BLaER1 (cell line): ENCODE data around the gene ATP2B2.

Experiments used
- H3K27ac ChIP-seq: shearing (Covaris generic); formaldehyde crosslinking; 2 replicates; pipeline ENCODE4 v1.8.1; 2022
- H3K27me3 ChIP-seq: shearing (Covaris generic); formaldehyde crosslinking; 2 replicates; pipeline ENCODE4 v1.8.1; 2022
- H3K36me3 ChIP-seq: shearing (Covaris generic); formaldehyde crosslinking; 2 replicates; pipeline ENCODE4 v1.8.1; 2022
- H3K4me1 ChIP-seq: shearing (Covaris generic); formaldehyde crosslinking; 2 replicates; pipeline ENCODE4 v1.8.1; 2022
- H3K4me2 ChIP-seq: shearing (Covaris generic); formaldehyde crosslinking; 2 replicates; pipeline ENCODE4 v1.8.1; 2022
- H3K4me3 ChIP-seq: shearing (Covaris generic); formaldehyde crosslinking; 2 replicates; pipeline ENCODE4 v1.8.1; 2022
- H3K9ac ChIP-seq: shearing (Covaris generic); formaldehyde crosslinking; 2 replicates; pipeline ENCODE4 v1.8.1; 2022
- H3K9me3 ChIP-seq: shearing (Covaris generic); formaldehyde crosslinking; 2 replicates; pipeline ENCODE4 v1.8.1; 2022
- H4K20me1 ChIP-seq: shearing (Covaris generic); formaldehyde crosslinking; 2 replicates; pipeline ENCODE4 v1.8.1; 2022
- Cebpa-rat ChIP-seq: shearing (Covaris generic); IDR thresholded peaks from 2 replicates; pipeline ENCODE4 v1.8.1; 2022

The ATP2B2 gene

DNA sequence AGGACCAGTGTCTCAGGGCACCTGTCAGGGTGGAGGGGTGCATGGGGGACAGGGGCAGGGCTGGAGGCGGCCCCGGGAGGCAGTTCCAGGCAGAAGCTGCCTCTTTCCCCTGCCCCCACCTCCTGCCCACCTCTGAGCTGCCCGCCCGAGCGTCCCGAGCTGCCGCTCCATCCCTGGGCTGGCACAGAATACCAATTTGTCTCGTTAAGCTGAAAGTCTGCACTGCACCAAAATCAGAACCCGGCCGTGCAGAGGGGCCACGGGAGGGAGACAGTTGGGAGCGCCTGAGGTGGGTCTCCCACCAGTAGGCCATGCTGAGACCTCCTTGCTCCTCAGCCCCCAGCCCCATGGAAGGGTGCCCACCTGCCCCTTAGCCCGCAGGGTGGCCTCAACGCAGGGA, 1.3 kb upstream of the ATP2B2 start:
- H4K20me1 ChIP-seq: no peaks in the 10 kb centered on the region
- H3K27ac ChIP-seq: no peak overlapping the region
- no peak for TF ChIP-seq Cebpa-rat
- no peaks in the 10 kb centered on the region for H3K9me3 ChIP-seq
- H3K9ac ChIP-seq: no peak overlapping the region
- no peak overlapping the region for H3K4me3 ChIP-seq
- H3K36me3 ChIP-seq: no peaks in the 10 kb centered on the region
- H3K27me3 ChIP-seq: no peaks in the 10 kb centered on the region
- peak overlapping the region; percentile 74 for H3K4me2 ChIP-seq
- peaks cover 53% of the 10 kb centered on the region for H3K4me1 ChIP-seq

DNA sequence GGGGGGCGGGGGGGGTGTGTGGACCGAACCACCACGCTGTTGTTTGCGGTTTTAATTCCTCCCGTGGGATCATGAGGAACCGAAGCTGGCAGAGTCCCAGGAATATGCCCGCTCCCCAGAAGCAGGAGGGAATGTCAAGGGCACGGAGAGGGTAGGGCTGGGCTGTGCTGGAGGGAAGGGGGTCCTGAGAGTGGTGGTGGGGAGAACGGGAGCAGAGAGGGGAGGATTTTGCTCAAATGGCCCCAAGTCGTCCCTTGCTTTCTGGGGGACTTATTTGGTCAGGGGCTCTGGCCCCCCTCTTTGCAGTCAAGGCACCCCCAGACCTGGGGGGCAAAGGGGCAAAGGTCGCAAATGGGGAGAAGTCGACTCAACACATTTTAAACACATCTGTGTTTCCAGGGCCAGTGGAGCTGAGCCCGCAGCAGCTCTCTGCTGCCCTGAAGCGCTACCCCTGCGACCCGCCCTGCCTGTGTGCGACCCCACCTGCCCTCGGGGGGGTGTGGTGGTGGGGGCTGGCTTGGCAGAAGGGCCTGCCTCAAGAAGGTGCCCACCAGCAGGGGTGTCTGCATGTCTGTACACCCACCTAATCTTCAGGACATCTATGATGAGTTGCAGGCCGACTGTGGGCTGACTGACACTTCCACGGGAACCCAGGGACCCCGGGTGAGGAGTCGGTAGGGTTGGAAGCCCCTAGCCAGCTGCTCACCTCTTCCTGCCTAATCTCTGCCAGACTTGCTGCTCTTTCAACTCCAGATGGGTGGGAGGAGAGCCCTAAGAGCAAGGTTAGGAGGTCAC, 602 bp upstream of the ATP2B2 start:
- Histone ChIP-seq H3K4me3 (peak overlapping the region; percentile 38; the same call in 1 of the 2 replicates), H3K9ac (no peak overlapping the region), H3K36me3 (no peaks in the 10 kb centered on the region), H4K20me1 (no peaks in the 10 kb centered on the region), H3K27ac (no peak overlapping the region; the same call in 1 of the 2 replicates), H3K4me1 (peaks cover 58% of the 10 kb centered on the region), H3K9me3 (no peaks in the 10 kb centered on the region), H3K4me2 (peak overlapping the region; percentile 74), H3K27me3 (no peaks in the 10 kb centered on the region)
- no peak for TF ChIP-seq Cebpa-rat

DNA sequence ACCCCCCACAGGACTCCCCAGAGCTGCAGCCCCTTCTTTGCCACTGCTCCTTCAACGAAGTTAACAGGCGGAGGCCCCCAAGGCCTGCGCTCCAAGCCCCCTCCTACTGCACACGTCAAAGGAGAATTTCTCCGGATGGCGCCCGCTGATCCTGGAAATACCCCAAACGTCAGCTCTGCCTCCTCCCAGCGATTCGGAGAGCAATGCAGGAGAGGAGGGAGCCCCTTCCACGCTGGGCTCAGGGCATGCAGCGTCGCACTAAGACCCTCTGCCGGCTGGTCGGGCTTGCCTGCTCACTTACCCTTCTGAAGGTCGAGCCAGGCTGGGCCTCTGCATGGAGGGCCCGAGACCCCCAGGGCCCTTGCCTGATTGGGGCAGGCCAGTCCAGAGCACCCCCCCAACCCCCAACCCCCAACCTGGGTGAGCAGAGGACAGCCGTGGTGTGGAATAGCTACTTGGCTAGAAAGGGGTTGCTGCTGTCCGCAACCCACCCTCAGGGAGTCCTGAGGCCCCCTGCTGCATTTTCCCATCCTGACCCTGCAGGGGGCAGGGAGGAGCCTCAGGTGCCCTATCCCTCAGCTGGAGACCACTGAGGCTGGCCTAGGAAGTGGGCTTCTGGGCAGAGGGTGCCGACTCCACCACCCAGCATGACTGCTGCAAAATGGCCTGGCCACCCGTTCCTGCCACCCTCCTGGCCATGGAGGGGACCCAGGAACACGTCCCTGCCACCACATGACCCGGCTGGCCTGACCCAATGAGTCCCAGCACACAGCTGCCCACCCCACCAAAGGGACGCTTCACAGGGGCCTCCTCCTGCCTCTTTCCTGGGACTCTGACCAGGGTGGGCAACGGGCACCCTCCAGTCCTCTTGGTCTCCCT, 976 bp downstream of the ATP2B2 start:
- no peak for TF ChIP-seq Cebpa-rat
- peak overlapping the region; percentile 82 for H3K9ac ChIP-seq
- 0 out of 2 replicates have a peak, but pooled peaks cover 4% of the 10 kb centered on the region for H4K20me1 ChIP-seq
- H3K4me1 ChIP-seq: peaks cover 69% of the 10 kb centered on the region
- H3K4me3 ChIP-seq: peak overlapping the region; percentile 74
- peak overlapping the region; percentile 83 for H3K27ac ChIP-seq
- no peaks in the 10 kb centered on the region for H3K9me3 ChIP-seq
- no peaks in the 10 kb centered on the region for H3K36me3 ChIP-seq
- peak overlapping the region; percentile 100 for H3K4me2 ChIP-seq
- H3K27me3 ChIP-seq: no peaks in the 10 kb centered on the region

DNA sequence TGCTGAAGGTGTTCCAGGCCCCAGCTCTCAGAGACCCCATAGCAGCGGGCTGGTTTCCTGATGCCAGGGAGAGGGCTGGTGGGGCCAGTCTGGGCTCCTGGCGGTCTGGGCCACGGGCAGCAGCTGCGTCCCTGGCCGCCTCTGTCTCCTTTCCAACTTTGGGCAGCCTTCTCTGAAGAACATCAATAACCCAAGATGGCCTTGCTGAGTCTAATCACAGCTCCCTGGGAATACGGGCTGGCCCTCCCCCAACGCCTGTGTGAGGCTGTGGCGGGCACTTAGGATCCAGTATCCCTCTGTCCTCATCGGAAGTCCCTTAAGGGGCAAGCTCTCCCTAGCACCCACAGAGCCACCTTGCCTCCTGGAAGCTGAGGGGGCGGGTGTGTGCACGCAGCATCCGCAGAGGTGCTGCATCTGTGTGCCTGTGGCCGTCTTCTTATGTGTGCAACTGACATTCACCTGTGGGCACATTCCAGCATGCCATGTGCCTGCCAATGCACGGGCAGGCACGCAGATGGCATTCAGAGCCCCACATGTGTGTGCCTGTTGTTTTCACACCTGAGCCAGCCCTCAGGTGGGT, 2.1 kb downstream of the ATP2B2 start:
- Histone ChIP-seq H4K20me1 (0 out of 2 replicates have a peak, but pooled peaks cover 4% of the 10 kb centered on the region), H3K9me3 (no peaks in the 10 kb centered on the region), H3K27me3 (no peaks in the 10 kb centered on the region), H3K9ac (no peak overlapping the region), H3K4me2 (peak overlapping the region; percentile 100), H3K4me1 (peaks cover 80% of the 10 kb centered on the region), H3K4me3 (no peak overlapping the region), H3K27ac (no peak overlapping the region; the same call in 1 of the 2 replicates), H3K36me3 (no peaks in the 10 kb centered on the region)
- no peak for TF ChIP-seq Cebpa-rat

DNA sequence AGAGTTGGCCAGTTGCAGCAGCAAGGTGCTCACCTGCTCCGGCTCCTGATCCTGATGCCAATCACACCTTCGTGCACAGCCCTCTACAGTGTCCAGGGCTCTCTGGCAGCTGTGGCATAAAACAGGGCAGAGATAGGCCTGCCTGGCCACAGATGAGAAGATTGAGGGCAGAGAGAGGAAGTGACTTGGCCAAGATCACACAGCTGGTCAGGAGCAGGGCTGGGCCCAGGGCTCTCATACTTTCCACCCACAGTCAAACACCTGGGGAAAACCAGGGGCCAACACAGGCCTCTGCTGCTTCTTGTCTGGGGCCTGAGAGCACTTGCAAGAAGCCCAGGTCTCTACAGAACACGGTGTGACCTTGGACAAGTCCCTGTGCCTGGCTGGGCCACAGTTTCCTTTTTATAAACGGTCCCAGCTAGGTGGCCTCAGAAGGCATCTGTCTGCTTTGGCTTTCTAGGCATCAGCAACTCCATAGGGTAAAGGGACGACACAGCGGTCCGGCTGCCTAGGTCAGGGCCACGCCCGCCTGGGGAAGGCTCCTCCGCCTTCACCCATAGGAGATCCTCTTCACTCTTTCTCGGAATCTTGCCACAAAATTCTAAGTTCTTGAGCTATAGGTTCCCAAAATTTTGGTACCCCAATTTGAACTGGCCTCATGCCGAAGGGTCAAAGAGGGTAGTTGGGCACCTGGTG, 3.1 kb downstream of the ATP2B2 start:
- H3K36me3 ChIP-seq: peaks cover 4% of the 10 kb centered on the region; the same call in 1 of the 2 replicates
- no peak for TF ChIP-seq Cebpa-rat
- H3K4me2 ChIP-seq: peak overlapping the region; percentile 100
- no peaks in the 10 kb centered on the region for H3K27me3 ChIP-seq
- H3K9ac ChIP-seq: peak overlapping the region; percentile 43
- H4K20me1 ChIP-seq: 0 out of 2 replicates have a peak, but pooled peaks cover 4% of the 10 kb centered on the region
- H3K27ac ChIP-seq: no peak overlapping the region; the same call in 1 of the 2 replicates
- H3K9me3 ChIP-seq: no peaks in the 10 kb centered on the region
- H3K4me1 ChIP-seq: peaks cover 83% of the 10 kb centered on the region
- no peak overlapping the region for H3K4me3 ChIP-seq

DNA sequence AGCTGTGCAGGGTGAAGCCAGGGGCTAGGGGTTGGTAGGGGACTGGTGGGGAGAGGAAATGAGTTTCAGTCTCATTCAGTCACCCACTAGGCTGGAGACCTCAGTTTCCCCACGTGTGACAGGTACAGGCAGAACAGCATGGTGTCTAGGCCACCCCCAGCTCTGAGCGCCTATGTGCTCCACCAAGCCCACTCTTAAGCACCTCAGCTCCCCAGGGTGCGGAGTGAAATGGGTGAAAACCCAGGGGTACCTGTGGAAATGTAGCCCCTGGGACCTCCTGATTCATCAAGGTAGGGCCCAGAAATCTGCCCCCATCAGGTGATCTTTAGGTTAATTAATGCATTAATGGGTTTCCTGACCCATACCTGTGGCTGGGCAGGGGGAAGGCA, 3.7 kb downstream of the ATP2B2 start:
- no peaks in the 10 kb centered on the region for H3K27me3 ChIP-seq
- no peak for TF ChIP-seq Cebpa-rat
- peak overlapping the region; percentile 100; the same call in 1 of the 2 replicates for H3K4me2 ChIP-seq
- H3K4me3 ChIP-seq: no peak overlapping the region
- 0 out of 2 replicates have a peak, but pooled peaks cover 8% of the 10 kb centered on the region for H4K20me1 ChIP-seq
- H3K4me1 ChIP-seq: peaks cover 82% of the 10 kb centered on the region
- no peaks in the 10 kb centered on the region for H3K9me3 ChIP-seq
- peak overlapping the region; percentile 43 for H3K9ac ChIP-seq
- H3K36me3 ChIP-seq: peaks cover 4% of the 10 kb centered on the region; the same call in 1 of the 2 replicates
- no peak overlapping the region for H3K27ac ChIP-seq

DNA sequence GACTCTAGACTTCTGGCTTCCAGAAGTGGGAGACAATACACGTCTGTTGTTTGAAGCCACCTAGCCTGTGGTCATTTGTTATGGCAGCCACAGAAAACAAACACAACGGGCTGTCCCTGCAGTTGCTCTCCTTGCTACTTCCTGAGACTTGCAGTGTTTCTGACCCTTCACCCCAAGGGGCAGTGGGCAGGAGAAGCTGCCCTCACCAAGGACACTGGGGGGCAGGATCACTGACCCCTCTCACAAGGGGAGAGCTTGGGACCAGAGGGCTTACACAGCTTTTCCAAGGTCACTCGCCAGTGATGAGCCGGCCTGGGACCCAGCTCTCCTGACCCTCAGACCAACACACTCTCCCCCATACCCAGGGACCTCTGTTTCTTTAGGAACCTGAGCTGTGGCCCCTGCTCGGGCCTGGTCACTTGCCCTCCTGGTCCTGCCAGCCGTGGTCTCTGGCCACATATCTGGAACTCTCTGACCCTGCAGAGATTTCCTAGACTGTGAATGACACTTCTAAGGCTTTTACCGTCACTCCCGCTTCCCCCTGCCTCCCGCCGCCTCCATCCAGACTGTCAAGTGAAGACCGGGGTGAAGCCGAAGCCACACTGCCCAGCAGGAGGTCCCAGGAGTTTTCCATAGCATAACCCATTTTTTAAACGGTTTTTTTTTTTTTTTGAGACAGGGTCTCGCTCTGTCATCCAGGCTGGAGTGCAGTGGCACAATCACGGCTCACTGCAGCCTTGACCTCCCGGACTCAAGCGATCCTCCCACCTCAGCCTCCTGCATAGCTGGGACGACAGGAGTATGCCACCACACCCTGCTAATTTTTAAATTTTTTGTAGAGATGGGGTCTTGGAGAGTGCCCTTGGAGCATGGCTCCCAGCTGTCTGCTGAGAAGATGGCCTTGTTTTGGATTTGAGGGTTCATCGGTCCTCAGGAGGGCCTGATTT, 4.4 kb downstream of the ATP2B2 start:
- H3K4me3 ChIP-seq: no peak overlapping the region
- peaks cover 4% of the 10 kb centered on the region; the same call in 1 of the 2 replicates for H3K36me3 ChIP-seq
- H3K4me1 ChIP-seq: peaks cover 82% of the 10 kb centered on the region
- H3K27me3 ChIP-seq: no peaks in the 10 kb centered on the region
- H3K9me3 ChIP-seq: no peaks in the 10 kb centered on the region
- no peak overlapping the region for H3K4me2 ChIP-seq
- no peak overlapping the region for H3K9ac ChIP-seq
- H3K27ac ChIP-seq: peak overlapping the region; percentile 29; the same call in 1 of the 2 replicates
- TF ChIP-seq Cebpa-rat: no peak
- peaks cover 10% of the 10 kb centered on the region; the same call in 1 of the 2 replicates for H4K20me1 ChIP-seq

DNA sequence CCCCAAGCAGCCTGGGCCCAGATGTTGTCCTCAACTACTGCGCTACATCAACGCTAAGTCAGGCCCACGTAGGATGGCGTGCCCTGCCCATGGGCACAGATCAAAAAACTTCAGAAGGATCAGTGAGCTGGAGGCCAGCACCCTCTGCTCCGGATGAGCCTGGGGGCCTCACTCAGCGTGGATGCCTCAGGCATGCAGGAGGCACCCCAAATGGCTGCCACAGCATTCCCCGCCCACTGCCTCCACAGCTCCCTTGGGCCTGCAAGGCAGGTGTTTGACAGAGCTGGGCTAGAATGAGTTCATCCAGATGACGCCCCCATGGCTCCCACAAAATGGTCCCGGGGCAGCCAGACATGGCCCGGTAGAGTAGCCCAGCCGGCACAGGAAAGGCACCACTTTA, 7.1 kb downstream of the ATP2B2 start:
- Histone ChIP-seq H3K9ac (0 out of 2 replicates have a peak overlapping the region, but pooled peaks have one; percentile 5), H3K4me2 (peak overlapping the region; percentile 38), H3K27me3 (no peaks in the 10 kb centered on the region), H3K27ac (no peak overlapping the region; the same call in 1 of the 2 replicates), H3K4me3 (no peak overlapping the region), H3K36me3 (peaks cover 6% of the 10 kb centered on the region; the same call in 1 of the 2 replicates), H3K9me3 (no peaks in the 10 kb centered on the region), H3K4me1 (peaks cover 78% of the 10 kb centered on the region), H4K20me1 (peaks cover 10% of the 10 kb centered on the region; the same call in 1 of the 2 replicates)
- no peak for TF ChIP-seq Cebpa-rat
